Epithelial cell of proximal tubule (primary cell): ENCODE data around the gene HEPN1. TPM values are rescaled to one million over a fixed set of nuclear protein-coding genes. Genes with fewer than 3 reads are reported as not detected.

Source experiments
- DNase-seq: peaks from one replicate; pipeline ENCODE4 v3.0.0-alpha.2; 2011; ENCODE audit warnings: low read depth
- H3K4me3 ChIP-seq: 2 replicates; pipeline ENCODE4 v1.5.1; 2011; ENCODE audit warnings: low read depth, mild to moderate bottlenecking, low read length
- CTCF ChIP-seq: conservative IDR thresholded peaks from 2 replicates; pipeline ENCODE4 v1.5.1; 2012; ENCODE audit warnings: low read depth, mild to moderate bottlenecking, low read length
- total RNA-seq: library from RNA; depleted of rRNA; stranded (reverse); fragments of >200 nt; gene quantifications from 2 replicates; pipeline ENCODE4 v1.2.3, GENCODE V29; 2015

Gene HEPN1
- total RNA-seq, result not detected in 2 replicates

- DNase-seq, result no peak
- no peak within 1 kb of the TSS for H3K4me3 ChIP-seq
- no peak for TF ChIP-seq CTCF
Measured at GRCh38 chr11:124918950-124919349, at the start of gene HEPN1. HEPN1 (plus strand) TSS chr11:124919250.

- DNase-seq, result no peak
- TF ChIP-seq CTCF, result no peak
- no peak overlapping the region for H3K4me3 ChIP-seq
Measured at GRCh38 chr11:124869331-124869730, 49.7 kb upstream of the HEPN1 start.

- H3K4me3 ChIP-seq, result no peak overlapping the region
- TF ChIP-seq CTCF, result no peak
- DNase-seq, result no peak
Measured at GRCh38 chr11:124869856-124870387, 49.1 kb upstream of the HEPN1 start.

- DNase-seq, result no peak
- no peak overlapping the region for H3K4me3 ChIP-seq
- no peak for TF ChIP-seq CTCF
Measured at GRCh38 chr11:124870430-124870829, 48.6 kb upstream of the HEPN1 start.

GRCh38 chr11:124872280-124872679, 46.8 kb upstream of the HEPN1 start:
- TF ChIP-seq CTCF, result no peak
- H3K4me3 ChIP-seq, result no peak overlapping the region
- no peak for DNase-seq

- DNase-seq, result no peak
- TF ChIP-seq CTCF, result no peak
- H3K4me3 ChIP-seq, result no peak overlapping the region
Measured at GRCh38 chr11:124872741-124873140, 46.3 kb upstream of the HEPN1 start.

GRCh38 chr11:124873951-124874350, 45.1 kb upstream of the HEPN1 start:
- H3K4me3 ChIP-seq, result no peak overlapping the region
- TF ChIP-seq CTCF, result no peak
- no peak for DNase-seq
